GM10266 (cell line): Measurements from ENCODE around the gene POLA1.

Experiments
- DNase-seq: peaks from one replicate; pipeline ENCODE4 v3.0.0; 2012; ENCODE audit errors: extremely low spot score
- TF ChIP-seq, protein P1 (sequence below): IDR thresholded peaks from 2 replicates; pipeline ENCODE4 v1.5.1; 2012; ENCODE audit warnings: mild to moderate bottlenecking, low read depth; ENCODE audit not compliant: control insufficient read depth, insufficient read depth; ENCODE audit errors: missing control alignments

Gene POLA1

DNA sequence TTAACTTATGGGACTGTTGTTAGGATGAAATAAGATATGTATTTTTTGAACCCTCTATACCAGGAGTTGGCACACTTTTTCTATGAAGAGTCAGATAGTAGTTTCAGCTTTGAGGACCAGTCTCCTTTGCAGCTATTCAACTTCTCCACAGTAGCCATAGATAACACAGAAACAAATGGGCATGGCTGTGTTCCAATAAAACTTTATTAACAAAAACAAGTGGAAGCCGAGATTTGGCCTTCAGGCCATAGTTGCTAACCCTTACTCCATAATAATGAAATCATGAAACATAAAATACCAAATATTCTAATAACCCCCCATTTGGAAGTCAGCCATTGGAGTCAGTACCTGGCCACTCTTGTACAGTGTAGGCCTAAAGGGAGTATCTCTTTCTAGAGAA is 291.4 kb downstream of the POLA1 start:
- no peak for DNase-seq
- TF ChIP-seq, protein P1, sequence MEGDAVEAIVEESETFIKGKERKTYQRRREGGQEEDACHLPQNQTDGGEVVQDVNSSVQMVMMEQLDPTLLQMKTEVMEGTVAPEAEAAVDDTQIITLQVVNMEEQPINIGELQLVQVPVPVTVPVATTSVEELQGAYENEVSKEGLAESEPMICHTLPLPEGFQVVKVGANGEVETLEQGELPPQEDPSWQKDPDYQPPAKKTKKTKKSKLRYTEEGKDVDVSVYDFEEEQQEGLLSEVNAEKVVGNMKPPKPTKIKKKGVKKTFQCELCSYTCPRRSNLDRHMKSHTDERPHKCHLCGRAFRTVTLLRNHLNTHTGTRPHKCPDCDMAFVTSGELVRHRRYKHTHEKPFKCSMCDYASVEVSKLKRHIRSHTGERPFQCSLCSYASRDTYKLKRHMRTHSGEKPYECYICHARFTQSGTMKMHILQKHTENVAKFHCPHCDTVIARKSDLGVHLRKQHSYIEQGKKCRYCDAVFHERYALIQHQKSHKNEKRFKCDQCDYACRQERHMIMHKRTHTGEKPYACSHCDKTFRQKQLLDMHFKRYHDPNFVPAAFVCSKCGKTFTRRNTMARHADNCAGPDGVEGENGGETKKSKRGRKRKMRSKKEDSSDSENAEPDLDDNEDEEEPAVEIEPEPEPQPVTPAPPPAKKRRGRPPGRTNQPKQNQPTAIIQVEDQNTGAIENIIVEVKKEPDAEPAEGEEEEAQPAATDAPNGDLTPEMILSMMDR = no peak

DNA sequence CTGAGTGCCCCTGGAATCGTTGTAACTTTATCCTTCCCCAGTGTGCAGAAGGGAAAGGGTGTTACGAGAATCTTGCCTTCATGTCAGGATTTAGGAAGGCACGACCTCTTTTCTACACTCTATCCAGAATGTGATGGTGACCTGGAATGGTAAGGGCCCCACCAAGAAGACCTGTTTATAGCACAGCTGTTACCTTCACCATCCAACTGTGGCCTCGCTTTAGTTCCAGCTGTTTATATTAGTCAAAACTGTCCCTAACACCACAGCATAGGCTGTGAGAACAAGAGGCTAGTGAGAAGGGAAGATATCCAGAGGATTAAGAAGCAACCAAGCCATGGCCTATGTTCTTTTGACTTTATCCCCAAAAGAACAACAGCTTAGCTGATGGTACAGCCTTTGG is 294.0 kb downstream of the POLA1 start:
- no peak for DNase-seq
- TF ChIP-seq, protein P1 = no peak

DNA sequence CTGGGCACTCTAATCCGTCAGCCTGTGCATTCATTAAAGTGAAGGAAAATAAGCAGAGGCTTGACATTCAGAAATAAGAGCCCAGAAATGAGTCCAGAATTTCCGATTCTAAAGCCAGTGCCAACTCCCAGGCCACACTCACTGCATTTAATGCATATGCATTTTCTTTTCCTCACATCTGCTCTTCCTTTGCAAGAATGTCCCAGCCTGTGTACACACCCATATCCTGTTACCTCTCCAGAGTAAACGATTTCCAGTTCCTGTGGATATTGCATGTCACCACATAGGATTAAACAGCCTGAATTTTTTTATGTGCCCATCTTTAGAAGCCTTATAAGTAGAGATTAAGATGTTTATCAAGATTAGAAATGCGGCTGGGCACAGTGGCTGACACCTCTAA is 294.6 kb downstream of the POLA1 start:
- no peak for DNase-seq
- TF ChIP-seq, protein P1 = no peak

DNA sequence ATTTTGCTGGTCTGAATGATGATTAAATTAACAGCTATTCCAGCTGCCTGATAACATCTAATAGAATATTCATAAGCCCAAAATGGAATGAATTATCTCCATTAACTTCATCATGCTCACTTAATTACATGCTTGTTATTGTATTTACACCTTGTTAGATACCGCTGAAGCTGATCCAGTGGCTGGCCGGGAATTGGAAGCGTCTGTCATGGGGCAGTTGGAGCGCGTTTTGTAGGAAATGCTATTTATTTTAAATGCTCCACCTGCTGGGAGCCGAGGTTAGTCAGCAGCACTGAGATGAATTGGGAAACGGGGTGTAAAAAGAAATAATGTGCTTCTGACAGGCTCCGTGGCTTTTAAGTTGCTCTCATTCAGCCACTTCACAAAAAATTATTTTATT is 296.8 kb downstream of the POLA1 start:
- no peak for DNase-seq
- TF ChIP-seq, protein P1 = no peak

DNA sequence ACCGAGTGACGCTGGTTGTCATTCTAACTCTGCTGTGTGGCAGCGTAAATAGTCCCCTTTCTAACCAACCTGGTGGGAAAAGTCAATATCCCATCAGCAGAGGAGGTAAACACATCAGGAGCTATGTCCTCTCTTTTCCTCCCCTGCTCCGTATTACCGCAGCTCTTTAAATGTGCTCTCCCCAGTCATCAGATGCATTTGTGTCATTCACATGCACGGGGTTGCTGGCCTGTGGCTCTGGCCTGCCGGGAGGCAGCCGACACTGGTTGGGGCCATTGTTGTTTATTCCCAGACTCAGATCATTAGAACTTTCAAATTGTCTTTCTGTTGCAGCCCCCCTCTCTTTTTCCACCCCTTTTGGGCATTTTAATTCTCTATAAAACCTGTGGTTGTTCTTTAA is 300.2 kb downstream of the POLA1 start:
- TF ChIP-seq, protein P1 = no peak
- no peak for DNase-seq

DNA sequence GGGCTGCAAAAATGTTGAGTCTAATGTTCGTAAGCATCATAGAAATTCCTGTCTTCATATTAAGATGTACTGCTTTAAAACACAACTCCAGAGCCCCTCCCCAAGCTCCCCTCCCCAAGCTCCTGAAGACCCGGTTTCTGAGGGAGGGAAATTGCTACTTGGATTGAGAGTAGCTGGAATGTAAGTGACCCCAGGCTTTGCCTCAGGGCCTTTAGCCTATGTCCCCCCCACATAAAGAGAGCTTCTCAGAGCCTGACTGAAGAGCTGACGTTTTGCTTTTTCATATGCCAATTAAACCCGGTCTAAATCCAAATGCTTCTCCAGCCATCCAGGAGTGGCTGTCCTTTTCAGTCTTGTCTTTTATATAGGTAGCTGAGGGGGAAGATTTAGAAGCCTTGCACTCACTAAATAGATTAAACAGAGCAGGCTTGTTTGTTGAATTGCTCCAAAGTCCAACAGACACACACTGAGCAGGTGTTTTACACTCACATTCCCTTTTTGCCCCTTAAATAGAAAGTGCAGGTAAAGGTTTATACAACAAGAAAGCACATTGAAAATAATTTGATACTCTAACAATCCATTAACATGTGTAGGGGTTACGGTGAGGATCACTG is 302.5 kb downstream of the POLA1 start:
- no peak for DNase-seq
- TF ChIP-seq, protein P1 = no peak

DNA sequence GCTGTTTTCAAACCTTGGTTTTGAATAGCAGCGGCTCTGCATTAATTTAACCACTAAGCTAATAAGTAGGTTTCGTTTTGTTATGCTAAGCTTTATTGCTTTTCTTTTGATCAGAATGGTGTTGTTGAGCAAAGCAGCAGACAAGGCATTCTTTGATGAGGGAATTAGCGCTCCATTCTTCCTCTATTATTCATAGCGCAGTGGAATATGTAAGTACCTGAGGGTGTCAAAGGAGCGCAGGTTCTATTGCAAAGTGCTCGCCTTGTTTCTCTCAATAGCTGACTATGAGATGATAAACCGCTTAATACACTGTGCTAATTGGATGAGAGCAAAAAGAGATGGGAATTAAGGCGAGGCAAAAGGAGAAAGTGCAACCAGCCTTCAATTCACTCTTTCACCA is 305.8 kb downstream of the POLA1 start:
- DNase-seq = no peak
- TF ChIP-seq, protein P1 = no peak
